H1 (cell line): ENCODE data around the gene CSF1.

Source experiments
- CTCF ChIP-seq, 3 experiments: IDR thresholded peaks; 1 replicate in 2 of 3; 2 replicates in 1 of 3; pipeline versions ENCODE4 v1.5.1 to v1.6.1; 2011; ENCODE audit warnings: low read length in 3 of 3, mild to moderate bottlenecking in 3 of 3, inconsistent platforms in 2 of 3, low read depth in 1 of 3, moderate library complexity in 1 of 3; ENCODE audit not compliant: insufficient read depth in 1 of 3; ENCODE audit errors: control extremely low read depth in 1 of 3
- EGR1 ChIP-seq: IDR thresholded peaks from 2 replicates; pipeline ENCODE4 v1.6.1; 2011; ENCODE audit warnings: low read depth, low read length, borderline replicate concordance
- EP300 ChIP-seq, 2 experiments: IDR thresholded peaks; 1 replicate in 1 of 2; 2 replicates in 1 of 2; pipeline ENCODE4 v1.6.1; 2011 to 2012; ENCODE audit warnings: low read depth in 2 of 2, low read length in 2 of 2, mild to moderate bottlenecking in 2 of 2, borderline replicate concordance in 1 of 2, inconsistent platforms in 1 of 2, moderate library complexity in 1 of 2
- MAFK ChIP-seq: IDR thresholded peaks from 2 replicates; pipeline ENCODE4 v1.6.1; 2012; ENCODE audit warnings: low read depth, mild to moderate bottlenecking, improper control_type of control experiment, low read length
- NRF1 ChIP-seq: IDR thresholded peaks from 2 replicates; pipeline ENCODE4 v1.6.1; 2011; ENCODE audit warnings: mild to moderate bottlenecking, low read depth, low read length, improper control_type of control experiment
- POLR2A ChIP-seq, 2 experiments: IDR thresholded peaks; 1 replicate in 1 of 2; 2 replicates in 1 of 2; pipeline ENCODE4 v1.6.1; 2011; ENCODE audit warnings: low read depth in 2 of 2, low read length in 2 of 2, mild to moderate bottlenecking in 2 of 2; ENCODE audit errors: control extremely low read depth in 1 of 2
- POLR2AphosphoS5 ChIP-seq: IDR thresholded peaks from 2 replicates; pipeline ENCODE4 v1.6.1; 2011; ENCODE audit warnings: low read depth, low read length

GRCh38 chr1:109883248-109883955 lies 27.2 kb upstream of the CSF1 start:
- no peak for TF ChIP-seq EGR1
- no peak for TF ChIP-seq POLR2AphosphoS5
- no peak for TF ChIP-seq NRF1
- no peak for TF ChIP-seq MAFK
- TF ChIP-seq CTCF (IDR thresholded peaks at IDR 0.05; ENCODE audit: control extremely low read depth in 1 of 3, insufficient read depth in 1 of 3, low read depth in 1 of 3, low read length in 3 of 3) = no peak
- no peak for TF ChIP-seq POLR2A (IDR thresholded peaks at IDR 0.05; ENCODE audit: control extremely low read depth in 1 of 2, low read depth in 2 of 2, low read length in 2 of 2)
- TF ChIP-seq EP300 (IDR thresholded peaks at IDR 0.05; ENCODE audit: borderline replicate concordance in 1 of 2, low read depth in 2 of 2, low read length in 2 of 2) = no peak
